Measurements from ENCODE around the gene MAP1S. TPM values are rescaled to one million over a fixed set of nuclear protein-coding genes. Genes with fewer than 3 reads are reported as not detected.

Gene MAP1S
- total RNA-seq, 1 donor from 2014 or later, result 111 TPM

- Mint-ChIP-seq H3K4me1 (ENCODE audit: low read depth, unreplicated experiment) (peaks cover 4% of the 10 kb centered on the region), H3K9me3 (ENCODE audit: unreplicated experiment) (peaks cover 5% of the 10 kb centered on the region), H3K4me3 (ENCODE audit: unreplicated experiment) (no peak overlapping the region), H3K36me3 (ENCODE audit: unreplicated experiment) (no peaks in the 10 kb centered on the region), H3K27me3 (ENCODE audit: unreplicated experiment) (peaks cover 11% of the 10 kb centered on the region), H3K27ac (ENCODE audit: unreplicated experiment) (peak overlapping the region; percentile 64)
- no peak for DNase-seq
- TF ChIP-seq CTCF (IDR thresholded peaks at IDR 0.05; ENCODE audit: partially characterized antibody, unreplicated experiment), result no peak
Observed at GRCh38 chr19:17737690-17738153, 18.4 kb downstream of the MAP1S start.

- no peaks in the 10 kb centered on the region for H3K36me3 Mint-ChIP-seq (ENCODE audit: unreplicated experiment)
- H3K27ac Mint-ChIP-seq (ENCODE audit: unreplicated experiment), result peak overlapping the region; percentile 97
- peaks cover 6% of the 10 kb centered on the region for H3K27me3 Mint-ChIP-seq (ENCODE audit: unreplicated experiment)
- no peak for TF ChIP-seq CTCF (IDR thresholded peaks at IDR 0.05; ENCODE audit: partially characterized antibody, unreplicated experiment)
- H3K4me1 Mint-ChIP-seq (ENCODE audit: low read depth, unreplicated experiment), result peaks cover 4% of the 10 kb centered on the region
- peak overlapping the region; percentile 49 for H3K4me3 Mint-ChIP-seq (ENCODE audit: unreplicated experiment)
- peak; percentile 91 for DNase-seq
- peaks cover 5% of the 10 kb centered on the region for H3K9me3 Mint-ChIP-seq (ENCODE audit: unreplicated experiment)
Observed at GRCh38 chr19:17739121-17739875, 20.0 kb downstream of the MAP1S start.

GRCh38 chr19:17741456-17741855 is 22.2 kb downstream of the MAP1S start:
- Mint-ChIP-seq H3K27ac (ENCODE audit: unreplicated experiment) (no peak overlapping the region), H3K9me3 (ENCODE audit: unreplicated experiment) (peaks cover 5% of the 10 kb centered on the region), H3K36me3 (ENCODE audit: unreplicated experiment) (no peaks in the 10 kb centered on the region), H3K4me3 (ENCODE audit: unreplicated experiment) (no peak overlapping the region), H3K4me1 (ENCODE audit: low read depth, unreplicated experiment) (peaks cover 4% of the 10 kb centered on the region), H3K27me3 (ENCODE audit: unreplicated experiment) (peaks cover 9% of the 10 kb centered on the region)
- no peak for TF ChIP-seq CTCF (IDR thresholded peaks at IDR 0.05; ENCODE audit: partially characterized antibody, unreplicated experiment)
- no peak for DNase-seq

- H3K4me1 Mint-ChIP-seq (ENCODE audit: low read depth, unreplicated experiment), result peaks cover 2% of the 10 kb centered on the region
- H3K27ac Mint-ChIP-seq (ENCODE audit: unreplicated experiment), result no peak overlapping the region
- TF ChIP-seq CTCF (IDR thresholded peaks at IDR 0.05; ENCODE audit: partially characterized antibody, unreplicated experiment), result no peak
- H3K27me3 Mint-ChIP-seq (ENCODE audit: unreplicated experiment), result peaks cover 12% of the 10 kb centered on the region
- no peak for DNase-seq
- no peaks in the 10 kb centered on the region for H3K36me3 Mint-ChIP-seq (ENCODE audit: unreplicated experiment)
- H3K9me3 Mint-ChIP-seq (ENCODE audit: unreplicated experiment), result peaks cover 6% of the 10 kb centered on the region
- no peak overlapping the region for H3K4me3 Mint-ChIP-seq (ENCODE audit: unreplicated experiment)
Observed at GRCh38 chr19:17743874-17744580, 24.7 kb downstream of the MAP1S start.

Measured in glutamatergic neuron (in vitro differentiated cells).